ENCODE measurements around the gene SNX25. TPM values are rescaled to one million over a fixed set of nuclear protein-coding genes. Genes with fewer than 3 reads are reported as not detected.

The SNX25 gene
- total RNA-seq, 1 donor from 2014 or later: 53.1 TPM

DNA sequence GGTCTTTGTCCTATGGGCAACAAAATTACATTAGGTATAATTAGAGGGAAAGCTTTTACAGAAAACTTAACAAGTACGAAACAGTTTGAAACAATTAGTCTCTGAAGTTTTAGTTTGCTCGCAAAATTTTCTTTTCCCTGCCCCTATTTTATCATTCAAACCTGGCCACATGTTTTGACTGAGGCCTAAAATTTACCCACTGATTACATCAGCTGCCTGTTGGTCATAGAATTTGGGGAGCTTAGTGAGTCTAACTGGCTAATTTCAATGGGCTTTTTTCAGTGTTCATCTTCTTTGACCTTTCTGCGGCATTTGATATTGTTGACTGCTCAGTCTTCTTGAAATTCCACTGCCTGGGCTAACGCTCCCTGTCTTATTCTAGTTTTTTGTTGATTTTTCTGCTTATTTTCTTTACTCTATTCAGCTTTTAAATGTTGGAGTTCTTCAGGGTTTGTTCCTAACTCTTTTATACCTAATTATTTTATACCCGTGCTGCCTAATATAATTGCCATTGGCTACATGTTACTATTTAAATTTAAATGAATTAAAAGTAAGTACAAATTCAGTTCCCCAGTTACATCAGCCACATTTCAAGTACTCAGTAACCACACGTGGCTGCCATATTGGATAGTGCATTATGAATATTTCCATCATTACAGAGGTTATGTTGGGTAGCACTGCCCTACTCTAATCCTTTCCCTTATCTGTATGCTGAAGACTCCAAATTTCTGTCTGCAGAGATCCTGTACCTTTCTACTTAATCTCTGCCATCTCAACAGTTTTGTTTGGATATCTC is 87.5 kb downstream of the SNX25 start:
- intact Hi-C loops (cut with micrococcal nuclease): no loop called here
- Mint-ChIP-seq H3K27ac (no peak overlapping the region), H3K9me3 (no peaks in the 10 kb centered on the region), H3K36me3 (ENCODE audit: low read depth) (peaks cover 59% of the 10 kb centered on the region), H3K4me3 (no peak overlapping the region), H3K4me1 (no peaks in the 10 kb centered on the region), H3K27me3 (no peaks in the 10 kb centered on the region)
- DNase-seq (no peak), ATAC-seq (ENCODE audit: low read depth) (no peak)
- TF ChIP-seq, protein P1, sequence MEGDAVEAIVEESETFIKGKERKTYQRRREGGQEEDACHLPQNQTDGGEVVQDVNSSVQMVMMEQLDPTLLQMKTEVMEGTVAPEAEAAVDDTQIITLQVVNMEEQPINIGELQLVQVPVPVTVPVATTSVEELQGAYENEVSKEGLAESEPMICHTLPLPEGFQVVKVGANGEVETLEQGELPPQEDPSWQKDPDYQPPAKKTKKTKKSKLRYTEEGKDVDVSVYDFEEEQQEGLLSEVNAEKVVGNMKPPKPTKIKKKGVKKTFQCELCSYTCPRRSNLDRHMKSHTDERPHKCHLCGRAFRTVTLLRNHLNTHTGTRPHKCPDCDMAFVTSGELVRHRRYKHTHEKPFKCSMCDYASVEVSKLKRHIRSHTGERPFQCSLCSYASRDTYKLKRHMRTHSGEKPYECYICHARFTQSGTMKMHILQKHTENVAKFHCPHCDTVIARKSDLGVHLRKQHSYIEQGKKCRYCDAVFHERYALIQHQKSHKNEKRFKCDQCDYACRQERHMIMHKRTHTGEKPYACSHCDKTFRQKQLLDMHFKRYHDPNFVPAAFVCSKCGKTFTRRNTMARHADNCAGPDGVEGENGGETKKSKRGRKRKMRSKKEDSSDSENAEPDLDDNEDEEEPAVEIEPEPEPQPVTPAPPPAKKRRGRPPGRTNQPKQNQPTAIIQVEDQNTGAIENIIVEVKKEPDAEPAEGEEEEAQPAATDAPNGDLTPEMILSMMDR (IDR thresholded peaks at IDR 0.05): no peak
- CTCF ChIA-PET: interaction anchor here (0.9 to 1.0 kb wide), 2 partner anchors 9 to 14 kb away, joined by 3 read pairs; no protein-coding TSS in a partner anchor
- POLR2A ChIA-PET: no interaction called here

- Mint-ChIP-seq H3K27me3 (no peaks in the 10 kb centered on the region), H3K27ac (no peak overlapping the region), H3K36me3 (ENCODE audit: low read depth) (peaks cover 49% of the 10 kb centered on the region), H3K9me3 (no peaks in the 10 kb centered on the region), H3K4me1 (peaks cover 8% of the 10 kb centered on the region), H3K4me3 (no peak overlapping the region)
- CTCF ChIA-PET: no interaction called here
- POLR2A ChIA-PET: no interaction called here
- TF ChIP-seq, protein P1 (IDR thresholded peaks at IDR 0.05): no peak
- DNase-seq: no peak
- no peak for ATAC-seq (ENCODE audit: low read depth)
- intact Hi-C loops (cut with micrococcal nuclease): no loop called here
These were observed 89.5 kb downstream of the SNX25 start for GRCh38 chr4:185298728-185299430.

GRCh38 chr4:185304541-185304940 is 95.1 kb downstream of the SNX25 start:
- Mint-ChIP-seq H3K4me3 (no peak overlapping the region), H3K4me1 (peaks cover 29% of the 10 kb centered on the region), H3K36me3 (ENCODE audit: low read depth) (peaks cover 33% of the 10 kb centered on the region), H3K9me3 (no peaks in the 10 kb centered on the region), H3K27ac (peak overlapping the region; percentile 2), H3K27me3 (no peaks in the 10 kb centered on the region)
- TF ChIP-seq, protein P1 (IDR thresholded peaks at IDR 0.05): no peak
- ATAC-seq (ENCODE audit: low read depth): peak; percentile 8
- ChIA-PET POLR2A (no interaction called here), CTCF (interaction anchor here (0.8 to 1.4 kb wide), 4 partner anchors 95 to 271 kb away, joined by 3 to 5 read pairs (median 4); partner anchors contain the start of gene SNX25)
- no peak for DNase-seq
- intact Hi-C loops (cut with micrococcal nuclease): loop anchor here (2.0 to 10.0 kb wide), 4 partner anchors 94 to 300 kb away; partner anchors contain the start of gene SLC25A4

DNA sequence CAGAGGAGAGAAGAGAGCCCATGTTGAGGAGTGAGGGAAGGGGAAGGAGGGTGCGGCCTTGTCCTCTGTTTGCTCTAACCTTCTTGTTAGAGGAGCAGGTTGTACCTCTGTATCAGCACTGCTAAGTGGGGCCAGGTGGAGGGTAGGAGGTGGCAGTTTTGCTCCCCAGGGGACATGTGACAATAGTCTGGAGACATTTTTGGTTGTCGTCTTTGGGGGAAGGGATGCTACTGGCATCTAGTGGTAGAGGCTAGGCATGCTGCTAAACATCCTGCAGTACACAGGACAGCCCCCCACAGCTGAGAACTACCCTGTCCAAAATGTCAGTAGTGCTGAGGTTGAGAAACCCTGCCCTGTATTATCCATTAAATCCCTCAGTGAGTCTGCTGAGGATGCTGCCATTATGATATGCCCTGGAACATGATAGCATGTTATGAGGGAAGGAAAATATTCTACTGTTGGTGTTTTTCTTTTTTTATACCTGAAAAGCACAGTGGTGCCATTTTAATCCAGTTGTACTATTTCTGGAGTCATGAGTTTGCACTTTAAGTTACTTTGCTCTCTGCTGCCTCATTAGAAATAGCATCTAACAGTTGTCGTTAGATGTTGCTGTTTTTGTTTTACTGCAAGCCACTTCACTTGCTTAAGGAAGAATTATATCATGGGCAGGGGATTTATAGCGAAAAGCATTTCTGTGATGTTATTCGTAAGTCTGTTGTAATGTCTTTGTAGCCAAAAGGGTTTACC is 95.7 kb downstream of the SNX25 start:
- H3K27me3 Mint-ChIP-seq: no peaks in the 10 kb centered on the region
- TF ChIP-seq, protein P1 (IDR thresholded peaks at IDR 0.05): no peak
- POLR2A ChIA-PET: no interaction called here
- intact Hi-C loops (cut with micrococcal nuclease): loop anchor here (1.0 to 10.0 kb wide), 6 partner anchors 94 to 300 kb away; partner anchors contain the start of gene SLC25A4
- H3K9me3 Mint-ChIP-seq: no peaks in the 10 kb centered on the region
- DNase-seq (no peak), ATAC-seq (ENCODE audit: low read depth) (peak; percentile 86)
- CTCF ChIA-PET: interaction anchor here (0.9 to 2.5 kb wide), 5 partner anchors 122 to 271 kb away, joined by 3 to 7 read pairs (median 4); no protein-coding TSS in a partner anchor
- no peak overlapping the region for H3K4me3 Mint-ChIP-seq
- peaks cover 35% of the 10 kb centered on the region for H3K4me1 Mint-ChIP-seq
- H3K36me3 Mint-ChIP-seq (ENCODE audit: low read depth): peaks cover 37% of the 10 kb centered on the region
- peak overlapping the region; percentile 2 for H3K27ac Mint-ChIP-seq

Data from activated B cell treated with CpG ODN at 0.5 μM for 24 hours (primary cell).